GM19328 (cell line): Measurements from ENCODE around the gene ASCC3.

Source experiments
- ATAC-seq: cut with Tn5 transposase; IDR thresholded peaks from one replicate; pipeline ENCODE4 v1.9.1; 2021; ENCODE audit warnings: mild to moderate bottlenecking, moderate library complexity; ENCODE audit not compliant: unreplicated experiment

ASCC3 gene

GRCh38 chr6:100612094-100612493 lies 269.0 kb downstream of the ASCC3 start:
- no peak for ATAC-seq

- ATAC-seq: no peak
Observed at GRCh38 chr6:100599088-100599770, 281.9 kb downstream of the ASCC3 start.

GRCh38 chr6:100595456-100595855 lies 285.7 kb downstream of the ASCC3 start:
- ATAC-seq: no peak

- ATAC-seq: no peak
Observed at GRCh38 chr6:100593522-100593921, 287.6 kb downstream of the ASCC3 start.

GRCh38 chr6:100592929-100593328 lies 288.2 kb downstream of the ASCC3 start:
- no peak for ATAC-seq

- ATAC-seq: no peak
Observed at GRCh38 chr6:100577425-100577824, 303.7 kb downstream of the ASCC3 start.

- no peak for ATAC-seq
Observed at GRCh38 chr6:100575921-100576320, 305.2 kb downstream of the ASCC3 start.

- ATAC-seq: no peak
Observed at GRCh38 chr6:100574836-100575235, 306.3 kb downstream of the ASCC3 start.

GRCh38 chr6:100573166-100573565 lies 308.0 kb downstream of the ASCC3 start:
- no peak for ATAC-seq

GRCh38 chr6:100568255-100568654 lies 312.9 kb downstream of the ASCC3 start:
- no peak for ATAC-seq

GRCh38 chr6:100566563-100566962 lies 314.6 kb downstream of the ASCC3 start:
- no peak for ATAC-seq

GRCh38 chr6:100565439-100566104 lies 315.6 kb downstream of the ASCC3 start:
- no peak for ATAC-seq

- ATAC-seq: no peak
Observed at GRCh38 chr6:100559859-100560258, 321.3 kb downstream of the ASCC3 start.

GRCh38 chr6:100554228-100554627 lies 326.9 kb downstream of the ASCC3 start:
- ATAC-seq: no peak

- ATAC-seq: no peak
Observed at GRCh38 chr6:100553243-100553642, 327.9 kb downstream of the ASCC3 start.

GRCh38 chr6:100549406-100550167 lies 331.5 kb downstream of the ASCC3 start:
- no peak for ATAC-seq

GRCh38 chr6:100538086-100538485 lies 343.0 kb downstream of the ASCC3 start:
- no peak for ATAC-seq

GRCh38 chr6:100518588-100518987 lies 362.5 kb downstream of the ASCC3 start:
- no peak for ATAC-seq

- ATAC-seq: no peak
Observed at GRCh38 chr6:100517633-100518032, 363.5 kb downstream of the ASCC3 start.

GRCh38 chr6:100517106-100517505 lies 364.0 kb downstream of the ASCC3 start:
- no peak for ATAC-seq

- no peak for ATAC-seq
Observed at GRCh38 chr6:100514660-100515059, 366.5 kb downstream of the ASCC3 start.
